Measurements from ENCODE around the gene CRP. TPM values are rescaled to one million over a fixed set of nuclear protein-coding genes. Genes with fewer than 3 reads are reported as not detected.
"Not testable (repeated sequence)": the region's sequence is repeated elsewhere in the genome, so short reads cannot be mapped to it uniquely, and the experiment has no call there.

The CRP gene
- total and polyA plus RNA-seq, 2 donors: 0.05 to 1.3 TPM

- no peaks in the 10 kb centered on the region for H3K9me3 ChIP-seq (ENCODE audit: control insufficient read depth in 2 of 2, insufficient read depth in 1 of 2, low read length in 1 of 2)
- H3K4me1 ChIP-seq (ENCODE audit: control insufficient read depth in 2 of 2, insufficient read depth in 2 of 2, low read length in 2 of 2): no peaks in the 10 kb centered on the region
- 98% methylated on average over 1 of the region's 1 CpG for WGBS
- DNase-seq (ENCODE audit: low read depth in 6 of 9, low spot score in 9 of 9): no peak
- H3K36me3 ChIP-seq (ENCODE audit: control insufficient read depth in 2 of 2, insufficient read depth in 2 of 2, low read length in 1 of 2): no peaks in the 10 kb centered on the region
- no peak overlapping the region for H3K4me3 ChIP-seq (ENCODE audit: low read length in 2 of 2)
- no peak overlapping the region for H3K27ac ChIP-seq (ENCODE audit: low read depth in 1 of 2, low read length in 1 of 2)
- no peaks in the 10 kb centered on the region for H3K27me3 ChIP-seq (ENCODE audit: control insufficient read depth in 2 of 2, insufficient read depth in 1 of 2, low read length in 1 of 2)
Measured at GRCh38 chr1:159748370-159748769, 34.0 kb upstream of the CRP start.

GRCh38 chr1:159746666-159747065 is 32.3 kb upstream of the CRP start:
- WGBS: 25% methylated on average over 3 of the region's 3 CpGs
- DNase-seq (ENCODE audit: low read depth in 6 of 9, low spot score in 9 of 9): no peak

GRCh38 chr1:159743651-159744410 is 29.4 kb upstream of the CRP start:
- Histone ChIP-seq H3K27ac (ENCODE audit: low read depth in 1 of 2, low read length in 1 of 2) (no peak overlapping the region), H3K36me3 (ENCODE audit: control insufficient read depth in 2 of 2, insufficient read depth in 2 of 2, low read length in 1 of 2) (no peaks in the 10 kb centered on the region), H3K9me3 (ENCODE audit: control insufficient read depth in 2 of 2, insufficient read depth in 1 of 2, low read length in 1 of 2) (no peaks in the 10 kb centered on the region), H3K27me3 (ENCODE audit: control insufficient read depth in 2 of 2, insufficient read depth in 1 of 2, low read length in 1 of 2) (no peaks in the 10 kb centered on the region), H3K4me3 (ENCODE audit: low read length in 2 of 2) (no peak overlapping the region), H3K4me1 (ENCODE audit: control insufficient read depth in 2 of 2, insufficient read depth in 2 of 2, low read length in 2 of 2) (no peaks in the 10 kb centered on the region)
- no peak for DNase-seq (ENCODE audit: low read depth in 6 of 9, low spot score in 9 of 9)
- WGBS: 92% methylated on average over 5 of the region's 5 CpGs

More at GRCh38 chr1:159746666-159747065, 32.3 kb upstream of the CRP start:
- H3K36me3 ChIP-seq (ENCODE audit: control insufficient read depth in 2 of 2, insufficient read depth in 2 of 2, low read length in 1 of 2): no peaks in the 10 kb centered on the region
- H3K9me3 ChIP-seq (ENCODE audit: control insufficient read depth in 2 of 2, insufficient read depth in 1 of 2, low read length in 1 of 2): no peaks in the 10 kb centered on the region
- no peaks in the 10 kb centered on the region for H3K4me1 ChIP-seq (ENCODE audit: control insufficient read depth in 2 of 2, insufficient read depth in 2 of 2, low read length in 2 of 2)
- H3K27me3 ChIP-seq (ENCODE audit: control insufficient read depth in 2 of 2, insufficient read depth in 1 of 2, low read length in 1 of 2): no peaks in the 10 kb centered on the region
- no peak overlapping the region for H3K4me3 ChIP-seq (ENCODE audit: low read length in 2 of 2)
- H3K27ac ChIP-seq (ENCODE audit: low read depth in 1 of 2, low read length in 1 of 2): no peak overlapping the region

DNA sequence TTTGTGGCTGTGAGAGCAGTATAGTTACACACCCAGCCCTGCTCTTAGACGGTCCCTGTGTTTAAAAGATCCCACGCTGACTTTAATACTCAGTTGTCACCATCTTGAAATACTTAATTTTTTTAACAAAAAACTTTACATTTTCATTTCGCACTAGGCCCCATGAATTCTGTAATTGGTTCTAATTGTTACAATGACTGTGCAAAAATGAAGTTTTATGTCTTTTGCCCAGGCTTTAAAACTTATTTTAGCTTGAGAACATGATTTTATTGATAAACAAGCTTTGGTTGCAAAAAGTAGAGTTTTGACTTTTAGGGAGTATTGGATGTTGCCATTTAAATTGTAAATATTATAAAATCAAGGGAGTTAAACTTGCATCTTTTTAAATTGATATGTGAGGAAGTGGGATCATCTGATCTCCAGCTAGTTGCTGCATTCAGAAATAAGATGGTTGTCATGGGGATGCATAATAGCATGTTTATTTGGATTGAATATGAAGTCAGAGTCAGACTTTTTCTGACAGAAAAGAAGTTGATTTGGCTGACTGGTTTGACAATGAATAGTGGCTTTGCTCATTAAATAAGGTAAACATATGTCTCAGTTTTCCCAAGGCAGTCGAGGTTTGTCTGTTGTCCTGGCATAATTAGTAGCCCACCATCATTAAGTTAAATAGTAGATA is 23.0 kb upstream of the CRP start:
- no peak overlapping the region for H3K27ac ChIP-seq (ENCODE audit: low read depth in 1 of 2, low read length in 1 of 2)
- WGBS: 96% methylated on average over 4 of the region's 4 CpGs
- H3K36me3 ChIP-seq (ENCODE audit: control insufficient read depth in 2 of 2, insufficient read depth in 2 of 2, low read length in 1 of 2): no peaks in the 10 kb centered on the region
- DNase-seq (ENCODE audit: low read depth in 6 of 9, low spot score in 9 of 9): no peak
- H3K9me3 ChIP-seq (ENCODE audit: control insufficient read depth in 2 of 2, insufficient read depth in 1 of 2, low read length in 1 of 2): no peaks in the 10 kb centered on the region
- no peak overlapping the region for H3K4me3 ChIP-seq (ENCODE audit: low read length in 2 of 2)
- H3K4me1 ChIP-seq (ENCODE audit: control insufficient read depth in 2 of 2, insufficient read depth in 2 of 2, low read length in 2 of 2): no peaks in the 10 kb centered on the region
- H3K27me3 ChIP-seq (ENCODE audit: control insufficient read depth in 2 of 2, insufficient read depth in 1 of 2, low read length in 1 of 2): no peaks in the 10 kb centered on the region

- not testable (repeated sequence) for H3K9me3 ChIP-seq (ENCODE audit: control insufficient read depth in 2 of 2, insufficient read depth in 1 of 2, low read length in 1 of 2); H3K4me3 ChIP-seq (ENCODE audit: low read length in 2 of 2); DNase-seq (ENCODE audit: low read depth in 6 of 9, low spot score in 9 of 9); H3K4me1 ChIP-seq (ENCODE audit: control insufficient read depth in 2 of 2, insufficient read depth in 2 of 2, low read length in 2 of 2); H3K27me3 ChIP-seq (ENCODE audit: control insufficient read depth in 2 of 2, insufficient read depth in 1 of 2, low read length in 1 of 2); H3K27ac ChIP-seq (ENCODE audit: low read depth in 1 of 2, low read length in 1 of 2); H3K36me3 ChIP-seq (ENCODE audit: control insufficient read depth in 2 of 2, insufficient read depth in 2 of 2, low read length in 1 of 2)
- WGBS: 99% methylated on average over 6 of the region's 6 CpGs
Measured at GRCh38 chr1:159723188-159723587, 8.8 kb upstream of the CRP start.

DNA sequence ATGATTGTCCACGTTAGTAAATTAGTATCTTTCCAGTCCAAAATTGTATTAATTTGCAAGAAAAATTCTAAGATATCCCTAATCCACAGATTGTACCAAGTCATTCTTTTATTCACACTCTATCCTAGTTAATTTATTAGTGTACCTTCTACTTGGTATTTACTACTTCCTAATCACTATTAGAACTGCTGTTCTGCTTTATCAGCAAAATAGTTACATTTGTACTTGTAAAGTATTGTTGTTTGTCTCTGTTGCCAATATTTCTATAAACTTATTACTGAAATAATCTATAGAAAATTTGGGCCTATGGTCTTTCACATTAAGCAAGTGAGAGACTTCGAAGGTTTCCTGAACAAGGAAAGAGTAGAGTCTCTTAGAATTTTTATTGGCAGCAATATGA is 5.6 kb upstream of the CRP start:
- no peak for DNase-seq (ENCODE audit: low read depth in 6 of 9, low spot score in 9 of 9)
- no peaks in the 10 kb centered on the region for H3K27me3 ChIP-seq (ENCODE audit: control insufficient read depth in 2 of 2, insufficient read depth in 1 of 2, low read length in 1 of 2)
- H3K36me3 ChIP-seq (ENCODE audit: control insufficient read depth in 2 of 2, insufficient read depth in 2 of 2, low read length in 1 of 2): no peaks in the 10 kb centered on the region
- peaks cover 0 to 8% of the 10 kb centered on the region in 2 donors for H3K9me3 ChIP-seq (ENCODE audit: control insufficient read depth in 2 of 2, insufficient read depth in 1 of 2, low read length in 1 of 2)
- H3K4me3 ChIP-seq (ENCODE audit: low read length in 2 of 2): no peak overlapping the region
- no peak overlapping the region for H3K27ac ChIP-seq (ENCODE audit: low read depth in 1 of 2, low read length in 1 of 2)
- no peaks in the 10 kb centered on the region for H3K4me1 ChIP-seq (ENCODE audit: control insufficient read depth in 2 of 2, insufficient read depth in 2 of 2, low read length in 2 of 2)
- WGBS: 89% methylated on average over 2 of the region's 2 CpGs

- Histone ChIP-seq H3K36me3 (ENCODE audit: control insufficient read depth in 2 of 2, insufficient read depth in 2 of 2, low read length in 1 of 2) (no peaks in the 10 kb centered on the region), H3K9me3 (ENCODE audit: control insufficient read depth in 2 of 2, insufficient read depth in 1 of 2, low read length in 1 of 2) (peaks cover 0 to 4% of the 10 kb centered on the region in 2 donors), H3K4me3 (ENCODE audit: low read length in 2 of 2) (no peak overlapping the region), H3K4me1 (ENCODE audit: control insufficient read depth in 2 of 2, insufficient read depth in 2 of 2, low read length in 2 of 2) (no peaks in the 10 kb centered on the region), H3K27ac (ENCODE audit: low read depth in 1 of 2, low read length in 1 of 2) (no peak overlapping the region), H3K27me3 (ENCODE audit: control insufficient read depth in 2 of 2, insufficient read depth in 1 of 2, low read length in 1 of 2) (no peaks in the 10 kb centered on the region)
- 92% methylated on average over 1 of the region's 1 CpG for WGBS
- DNase-seq (ENCODE audit: low read depth in 6 of 9, low spot score in 9 of 9): no peak
Measured at GRCh38 chr1:159715855-159716254, 1.5 kb upstream of the CRP start.

- Histone ChIP-seq H3K27me3 (ENCODE audit: control insufficient read depth in 2 of 2, insufficient read depth in 1 of 2, low read length in 1 of 2) (no peaks in the 10 kb centered on the region), H3K4me3 (ENCODE audit: low read length in 2 of 2) (no peak overlapping the region), H3K4me1 (ENCODE audit: control insufficient read depth in 2 of 2, insufficient read depth in 2 of 2, low read length in 2 of 2) (no peaks in the 10 kb centered on the region), H3K27ac (ENCODE audit: low read depth in 1 of 2, low read length in 1 of 2) (no peak overlapping the region), H3K36me3 (ENCODE audit: control insufficient read depth in 2 of 2, insufficient read depth in 2 of 2, low read length in 1 of 2) (no peaks in the 10 kb centered on the region), H3K9me3 (ENCODE audit: control insufficient read depth in 2 of 2, insufficient read depth in 1 of 2, low read length in 1 of 2) (no peaks in the 10 kb centered on the region)
- WGBS: 71% methylated on average over 1 of the region's 1 CpG
- no peak for DNase-seq (ENCODE audit: low read depth in 6 of 9, low spot score in 9 of 9)
Measured at GRCh38 chr1:159712080-159712479, 2.3 kb downstream of the CRP start.

DNA sequence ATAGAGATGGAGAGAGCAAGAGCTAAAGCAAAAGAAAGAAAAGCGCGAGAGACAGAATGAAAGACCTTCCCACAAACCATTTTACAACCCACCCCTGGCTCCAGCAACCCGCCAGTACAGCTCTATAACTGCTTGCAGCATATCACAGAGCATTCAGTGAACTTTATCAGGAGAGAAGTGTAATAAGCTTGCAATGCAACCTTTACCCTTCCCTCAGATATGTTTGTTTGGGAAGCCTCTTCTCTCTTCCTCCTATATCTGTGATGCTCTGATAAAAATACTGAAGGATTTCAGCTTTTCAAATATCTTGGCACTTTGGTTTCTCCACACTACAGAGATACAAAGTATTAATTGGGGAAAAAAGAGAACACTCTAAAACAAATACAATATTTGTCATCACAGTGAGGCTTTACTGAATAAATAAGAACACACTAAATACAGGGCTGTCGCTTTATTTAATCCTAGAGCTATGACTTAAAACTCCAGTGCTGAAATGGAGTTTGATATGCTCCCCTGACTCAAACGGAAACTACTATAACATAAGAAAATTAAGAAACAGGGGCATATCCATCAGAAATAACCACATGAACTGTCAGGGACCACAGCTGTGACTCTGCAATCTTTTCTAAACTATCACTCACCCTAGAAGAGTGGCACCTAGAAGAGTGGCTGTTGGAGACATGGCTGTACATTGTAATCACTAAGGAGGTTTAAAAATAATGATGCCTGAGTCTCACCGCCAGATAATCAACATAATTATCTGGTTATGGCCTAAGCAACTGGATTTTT is 6.7 kb downstream of the CRP start:
- 88% methylated on average over 6 of the region's 6 CpGs for WGBS
- no peak overlapping the region for H3K27ac ChIP-seq (ENCODE audit: low read depth in 1 of 2, low read length in 1 of 2)
- no peaks in the 10 kb centered on the region for H3K9me3 ChIP-seq (ENCODE audit: control insufficient read depth in 2 of 2, insufficient read depth in 1 of 2, low read length in 1 of 2)
- H3K4me3 ChIP-seq (ENCODE audit: low read length in 2 of 2): no peak overlapping the region
- DNase-seq (ENCODE audit: low read depth in 6 of 9, low spot score in 9 of 9): no peak
- no peaks in the 10 kb centered on the region for H3K27me3 ChIP-seq (ENCODE audit: control insufficient read depth in 2 of 2, insufficient read depth in 1 of 2, low read length in 1 of 2)
- no peaks in the 10 kb centered on the region for H3K4me1 ChIP-seq (ENCODE audit: control insufficient read depth in 2 of 2, insufficient read depth in 2 of 2, low read length in 2 of 2)
- H3K36me3 ChIP-seq (ENCODE audit: control insufficient read depth in 2 of 2, insufficient read depth in 2 of 2, low read length in 1 of 2): no peaks in the 10 kb centered on the region
